GM23248 (cell line): ENCODE results near the gene KDM8. TPM values are rescaled to one million over a fixed set of nuclear protein-coding genes. Genes with fewer than 3 reads are reported as not detected.

Source experiments
- DNase-seq: peaks from one replicate; pipeline ENCODE4 v3.0.0-alpha.2; 2015
- H2AFZ ChIP-seq: fragments of 200-600 bp; sonication (generic); 2 replicates; pipeline ENCODE4 v1.6.1; 2016; ENCODE audit warnings: antibody characterized with exemption
- H3F3A ChIP-seq: fragments of 200-600 bp; sonication (generic); 2 replicates; pipeline ENCODE4 v1.6.1; 2016; ENCODE audit warnings: mild to moderate bottlenecking, antibody characterized with exemption, mixed run types; ENCODE audit not compliant: insufficient read depth
- H3K27ac ChIP-seq: fragments of 200-600 bp; sonication (generic); 2 replicates; pipeline ENCODE4 v1.5.1; 2016; ENCODE audit warnings: mild to moderate bottlenecking
- H3K27me3 ChIP-seq: fragments of 200-600 bp; sonication (generic); replicated peaks from 2 replicates; pipeline ENCODE4 v1.6.1; 2016; ENCODE audit warnings: mild to moderate bottlenecking; ENCODE audit not compliant: insufficient read depth
- H3K36me3 ChIP-seq: fragments of 200-600 bp; sonication (generic); 2 replicates; pipeline ENCODE4 v1.6.1; 2016; ENCODE audit warnings: low read depth, mild to moderate bottlenecking
- H3K4me1 ChIP-seq: fragments of 200-600 bp; sonication (generic); 2 replicates; pipeline ENCODE4 v1.6.1; 2016; ENCODE audit warnings: mild to moderate bottlenecking; ENCODE audit not compliant: insufficient read depth
- H3K4me2 ChIP-seq: fragments of 200-600 bp; sonication (generic); one replicate; pipeline ENCODE4 v1.6.1; 2016; ENCODE audit warnings: mild to moderate bottlenecking; ENCODE audit not compliant: unreplicated experiment
- H3K4me3 ChIP-seq: fragments of 200-600 bp; sonication (generic); 2 replicates; pipeline ENCODE4 v1.5.1; 2016; ENCODE audit warnings: mild to moderate bottlenecking
- H3K79me2 ChIP-seq: fragments of 200-600 bp; sonication (generic); 2 replicates; pipeline ENCODE4 v1.6.1; 2016; ENCODE audit warnings: mild to moderate bottlenecking; ENCODE audit not compliant: insufficient read depth
- H3K9ac ChIP-seq: fragments of 200-600 bp; sonication (generic); 2 replicates; pipeline ENCODE4 v1.6.1; 2016; ENCODE audit warnings: mild to moderate bottlenecking
- H3K9me2 ChIP-seq: fragments of 200-600 bp; sonication (generic); 2 replicates; pipeline ENCODE4 v1.6.1; 2016; ENCODE audit warnings: mixed run types, mild to moderate bottlenecking, moderate library complexity; ENCODE audit not compliant: insufficient read depth
- H3K9me3 ChIP-seq: fragments of 200-600 bp; sonication (generic); one replicate; pipeline ENCODE4 v1.6.1; 2017; ENCODE audit warnings: low read depth
- H4K20me1 ChIP-seq: fragments of 200-600 bp; sonication (generic); 2 replicates; pipeline ENCODE4 v1.6.0; 2016; ENCODE audit not compliant: insufficient read depth
- EZH2 ChIP-seq: fragments of 200-600 bp; sonication (generic); IDR thresholded peaks from 2 replicates; pipeline ENCODE4 v1.6.1; 2018; ENCODE audit warnings: antibody characterized with exemption, mild to moderate bottlenecking; ENCODE audit not compliant: insufficient read depth, poor library complexity, severe bottlenecking
- EZH2phosphoT487 ChIP-seq: fragments of 200-600 bp; sonication (generic); IDR thresholded peaks from 2 replicates; pipeline ENCODE4 v1.6.1; 2018; ENCODE audit warnings: antibody characterized with exemption, moderate library complexity, mild to moderate bottlenecking, low read depth; ENCODE audit not compliant: insufficient read depth
- WGBS, 2 experiments: methylation state at CpG; one replicate each; pipeline ENCODE4 v1.1.6; 2015 to 2017; ENCODE audit warnings: low lambda C conversion rate in 2 of 2, low coverage in 1 of 2; ENCODE audit errors: missing lambda C conversion rate in 2 of 2; 5-methylcytosine and 5-hydroxymethylcytosine counted together
- in situ Hi-C: fragments of 300-500 bp; cut with MboI; formaldehyde crosslinking; loops from 2 replicates; pipeline ENCODE4 v1.15.0; 2020
- polyA plus RNA-seq: library from polyadenylated mRNA; unstranded; fragments of >200 nt; fragmentation: Nextera tagmentation; extraction: Ambion mirVana; gene quantifications from 2 replicates; pipeline ENCODE4 v1.2.1, GENCODE V29; 2016
- total RNA-seq: library from RNA; depleted of rRNA; stranded (reverse); fragments of >200 nt; shearing (Covaris generic); gene quantifications from 2 replicates; pipeline ENCODE4 v1.2.3, GENCODE V29; 2014

Gene KDM8
- total and polyA plus RNA-seq, 2 experiments from 2014 or later, result 2.5 to 3.5 TPM

GRCh38 chr16:27235938-27236245, 32.6 kb downstream of the KDM8 start:
- Histone ChIP-seq H3K79me2 (no peaks in the 10 kb centered on the region), H3K36me3 (peaks cover 3% of the 10 kb centered on the region; the same call in 1 of the 2 replicates), H4K20me1 (no peaks in the 10 kb centered on the region), H3K4me3 (no peak overlapping the region), H3F3A (peaks cover 32% of the 10 kb centered on the region), H2AFZ (peak overlapping the region; percentile 43), H3K4me1 (peaks cover 24% of the 10 kb centered on the region), H3K9me3 (no peaks in the 10 kb centered on the region), H3K27ac (peak overlapping the region; percentile 86), H3K27me3 (no peaks in the 10 kb centered on the region), H3K4me2 (peak overlapping the region; percentile 61), H3K9ac (peak overlapping the region; percentile 64), H3K9me2 (no peaks in the 10 kb centered on the region)
- WGBS, 2 experiments, result 83 to 100% methylated on average over 7 to 8 of the region's 8 CpGs
- no peak for DNase-seq
- in situ Hi-C loops, result loop anchor here (10.0 kb wide), 1 partner anchor 219 kb away; no protein-coding TSS in a partner anchor
- no peak for TF ChIP-seq EZH2phosphoT487
- no peak for TF ChIP-seq EZH2

GRCh38 chr16:27236635-27237218, 33.4 kb downstream of the KDM8 start:
- peaks cover 32% of the 10 kb centered on the region for H3K4me1 ChIP-seq
- in situ Hi-C loops, result loop anchor here (10.0 kb wide), 1 partner anchor 218 kb away; no protein-coding TSS in a partner anchor
- H3K27ac ChIP-seq, result no peak overlapping the region
- H3K4me3 ChIP-seq, result no peak overlapping the region
- H3K36me3 ChIP-seq, result peaks cover 3% of the 10 kb centered on the region; the same call in 1 of the 2 replicates
- no peak overlapping the region for H2AFZ ChIP-seq
- H3K27me3 ChIP-seq, result no peaks in the 10 kb centered on the region
- H3K79me2 ChIP-seq, result no peaks in the 10 kb centered on the region
- no peak for TF ChIP-seq EZH2
- TF ChIP-seq EZH2phosphoT487, result no peak
- H4K20me1 ChIP-seq, result no peaks in the 10 kb centered on the region
- no peak for DNase-seq
- WGBS, 2 experiments, result 74 to 77% methylated on average over 8 of the region's 8 CpGs
- H3K4me2 ChIP-seq, result no peak overlapping the region
- no peaks in the 10 kb centered on the region for H3K9me2 ChIP-seq
- H3F3A ChIP-seq, result peaks cover 38% of the 10 kb centered on the region
- peak overlapping the region; percentile 23; the same call in 1 of the 2 replicates for H3K9ac ChIP-seq
- no peaks in the 10 kb centered on the region for H3K9me3 ChIP-seq

- no peak overlapping the region for H3K27ac ChIP-seq
- TF ChIP-seq EZH2 (no peak), EZH2phosphoT487 (no peak)
- H3F3A ChIP-seq, result peaks cover 45% of the 10 kb centered on the region
- peaks cover 39% of the 10 kb centered on the region for H3K4me1 ChIP-seq
- no peaks in the 10 kb centered on the region for H3K27me3 ChIP-seq
- no peak for DNase-seq
- H3K9me3 ChIP-seq, result no peaks in the 10 kb centered on the region
- 0 out of 2 replicates have a peak, but pooled peaks cover 3% of the 10 kb centered on the region for H3K36me3 ChIP-seq
- H2AFZ ChIP-seq, result no peak overlapping the region
- in situ Hi-C loops, result loop anchor here (10.0 kb wide), 1 partner anchor 217 kb away; no protein-coding TSS in a partner anchor
- H3K79me2 ChIP-seq, result 0 out of 2 replicates have a peak, but pooled peaks cover 3% of the 10 kb centered on the region
- H3K4me3 ChIP-seq, result no peak overlapping the region
- no peaks in the 10 kb centered on the region for H3K9me2 ChIP-seq
- no peaks in the 10 kb centered on the region for H4K20me1 ChIP-seq
- no peak overlapping the region for H3K9ac ChIP-seq
- no peak overlapping the region for H3K4me2 ChIP-seq
- WGBS, 2 experiments, result 82% methylated on average over 22 of the region's 22 CpGs
Measured at GRCh38 chr16:27237219-27238015, 34.1 kb downstream of the KDM8 start.

GRCh38 chr16:27238016-27238587, 34.8 kb downstream of the KDM8 start:
- 0 out of 2 replicates have a peak, but pooled peaks cover 3% of the 10 kb centered on the region for H3K36me3 ChIP-seq
- no peak overlapping the region for H2AFZ ChIP-seq
- H3K4me2 ChIP-seq, result no peak overlapping the region
- 0 out of 2 replicates have a peak, but pooled peaks cover 6% of the 10 kb centered on the region for H3K79me2 ChIP-seq
- H4K20me1 ChIP-seq, result no peaks in the 10 kb centered on the region
- peaks cover 49% of the 10 kb centered on the region for H3F3A ChIP-seq
- TF ChIP-seq EZH2phosphoT487 (no peak), EZH2 (no peak)
- no peaks in the 10 kb centered on the region for H3K9me3 ChIP-seq
- H3K4me1 ChIP-seq, result peaks cover 46% of the 10 kb centered on the region
- in situ Hi-C loops, result loop anchor here (10.0 kb wide), 1 partner anchor 217 kb away; no protein-coding TSS in a partner anchor
- no peak overlapping the region for H3K27ac ChIP-seq
- no peak overlapping the region for H3K4me3 ChIP-seq
- WGBS, 2 experiments, result 90 to 94% methylated on average over 15 to 16 of the region's 16 CpGs
- H3K9me2 ChIP-seq, result no peaks in the 10 kb centered on the region
- no peak for DNase-seq
- no peaks in the 10 kb centered on the region for H3K27me3 ChIP-seq
- H3K9ac ChIP-seq, result no peak overlapping the region
